AG10803 (cell line): ENCODE data around the gene FAM193B.
"Not testable (repeated sequence)": the region's sequence is repeated elsewhere in the genome, so short reads cannot be mapped to it uniquely, and the experiment has no call there.

Experiments
- DNase-seq: peaks from one replicate; pipeline ENCODE4 v3.0.0; 2010; ENCODE audit warnings: low read depth
- H3K4me3 ChIP-seq: 2 replicates; pipeline ENCODE4 v1.5.1; 2011; ENCODE audit warnings: mild to moderate bottlenecking, low read length, control low read depth
- CTCF ChIP-seq: conservative IDR thresholded peaks from 2 replicates; pipeline ENCODE4 v1.5.1; 2011; ENCODE audit warnings: mild to moderate bottlenecking, low read length, control low read depth, inconsistent platforms

FAM193B gene

GRCh38 chr5:177489119-177489716 lies 65.1 kb downstream of the FAM193B start:
- no peak for TF ChIP-seq CTCF
- no peak overlapping the region for H3K4me3 ChIP-seq
- DNase-seq = no peak

GRCh38 chr5:177487975-177488374 lies 66.4 kb downstream of the FAM193B start:
- no peak overlapping the region for H3K4me3 ChIP-seq
- TF ChIP-seq CTCF = 0 out of 2 replicates have a peak, but pooled peaks have one; percentile 3
- no peak for DNase-seq

DNA sequence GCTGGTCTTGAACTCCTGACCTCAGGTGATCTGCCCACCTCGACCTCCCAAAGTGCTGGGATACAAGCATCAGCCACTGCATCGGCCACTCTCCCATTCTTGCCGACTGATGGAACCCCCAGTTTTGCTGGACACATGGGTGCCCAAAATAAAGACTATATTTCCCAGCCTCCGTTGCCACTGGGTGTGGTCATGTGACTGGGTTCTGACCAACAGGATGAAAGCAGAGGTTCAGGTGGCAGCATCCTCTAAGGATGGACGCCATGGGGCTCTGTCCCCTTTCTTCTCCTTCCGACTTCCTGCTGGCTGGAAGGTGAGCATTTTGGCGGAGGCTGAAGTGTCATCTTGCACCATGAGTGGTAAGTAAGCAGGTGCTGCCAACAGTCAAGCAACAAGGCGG lies 67.2 kb downstream of the FAM193B start:
- no peak for TF ChIP-seq CTCF
- DNase-seq = no peak
- H3K4me3 ChIP-seq = no peak overlapping the region

DNA sequence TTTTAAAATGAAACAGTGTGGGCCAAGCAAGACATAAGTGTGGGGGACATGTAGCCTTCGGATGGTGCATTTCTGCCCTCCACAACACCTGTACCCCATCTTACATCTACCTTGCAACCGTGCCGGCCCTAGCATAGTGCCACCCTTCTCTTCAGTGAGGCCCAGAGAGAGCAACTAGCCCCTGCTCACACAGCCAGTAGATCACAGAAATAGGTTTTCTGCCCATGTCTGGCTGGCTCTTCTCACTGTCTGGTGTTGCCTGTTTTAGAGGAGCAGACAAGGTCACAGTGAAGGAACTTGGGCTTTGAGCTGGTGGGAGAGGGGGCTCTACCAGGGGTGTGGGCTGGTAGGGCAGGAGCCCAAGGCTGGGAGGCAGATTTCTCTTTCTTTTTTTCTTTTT lies 68.1 kb downstream of the FAM193B start:
- no peak overlapping the region for H3K4me3 ChIP-seq
- DNase-seq = no peak
- no peak for TF ChIP-seq CTCF

DNA sequence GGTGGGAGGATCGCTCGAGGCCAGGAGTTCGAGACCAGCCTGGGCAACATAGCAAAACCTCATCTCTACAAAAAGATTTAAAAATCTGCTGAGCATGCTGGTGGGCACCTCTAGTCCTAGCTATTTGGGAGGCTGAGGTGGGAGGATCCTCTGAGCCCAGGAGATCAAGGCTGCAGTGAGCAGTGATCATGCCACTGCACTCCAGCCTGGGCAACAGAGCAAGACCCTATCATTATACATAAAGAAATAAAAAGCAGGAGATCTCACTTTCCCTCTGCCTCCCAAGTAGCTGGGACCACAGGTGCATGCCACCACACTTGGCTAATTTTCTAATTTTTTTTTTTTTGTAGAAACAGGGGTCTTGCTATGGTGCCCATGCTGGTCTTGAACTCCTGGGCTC lies 68.6 kb downstream of the FAM193B start:
- DNase-seq, H3K4me3 ChIP-seq: not testable (repeated sequence)

GRCh38 chr5:177484902-177485549 lies 69.3 kb downstream of the FAM193B start:
- TF ChIP-seq CTCF = no peak
- no peak overlapping the region; the same call in 1 of the 2 replicates for H3K4me3 ChIP-seq
- no peak for DNase-seq

DNA sequence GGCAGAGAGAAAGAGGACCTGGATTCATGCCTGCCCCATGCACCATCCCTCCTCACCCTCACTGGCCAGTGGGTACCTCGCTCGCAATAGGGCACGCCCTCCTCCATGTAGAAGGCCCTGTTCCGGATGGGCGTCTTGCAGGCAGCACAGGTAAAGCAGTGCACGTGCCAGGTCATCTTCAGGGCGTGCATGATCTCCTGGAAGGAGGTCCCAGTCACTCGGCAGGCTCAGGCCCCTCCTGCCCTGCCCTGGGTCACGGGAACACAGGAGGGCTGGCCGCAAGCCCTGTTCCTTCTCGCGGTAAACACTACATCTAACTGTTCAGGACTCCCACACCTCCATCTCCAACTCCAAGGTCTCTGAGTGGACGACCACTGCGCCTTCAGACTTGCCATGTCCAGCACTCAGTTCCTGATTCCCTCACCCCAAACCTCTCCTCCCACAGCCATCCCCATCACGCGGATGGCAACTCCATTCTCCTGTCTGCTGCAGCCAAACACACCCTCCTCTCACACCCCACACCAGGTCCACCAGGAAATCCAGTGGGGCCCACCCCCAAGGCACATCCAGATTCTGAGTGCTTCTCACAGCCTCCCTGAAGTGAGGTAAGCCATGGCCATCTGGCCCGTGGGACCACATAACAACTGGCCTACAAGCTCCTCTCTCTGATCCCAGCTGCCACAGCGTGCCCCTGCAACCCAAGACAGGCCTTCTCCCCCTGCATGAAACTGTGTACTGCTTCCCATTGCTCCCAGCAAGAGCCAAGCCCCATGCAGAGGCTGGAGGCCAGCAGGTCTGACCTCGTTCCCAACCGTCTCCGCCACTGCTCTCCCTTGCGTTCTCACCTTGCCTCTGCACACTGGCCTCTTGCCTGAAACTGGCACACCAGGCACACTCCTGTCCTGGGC lies 70.1 kb downstream of the FAM193B start:
- TF ChIP-seq CTCF = no peak
- no peak for DNase-seq
- H3K4me3 ChIP-seq = no peak overlapping the region; the same call in 1 of the 2 replicates
